ENCODE results near the gene DNMBP. TPM values are rescaled to one million over a fixed set of nuclear protein-coding genes. Genes with fewer than 3 reads are reported as not detected.

The DNMBP gene
- total and polyA plus RNA-seq, 2 of the 8 experiments (the other 6 are each of a cell fraction or from before 2014, with no cell fraction given) = 19.1 to 26.4 TPM

GRCh38 chr10:100021322-100021721 is 11.6 kb upstream of the DNMBP start:
- Histone ChIP-seq H2BK15ac (ENCODE audit: low read length) (no peak overlapping the region), H3K27me3 (replicated peaks in 1 of 4; ENCODE audit: control insufficient read depth in 3 of 4, extremely low read depth in 1 of 4, insufficient read depth in 3 of 4, low read length in 3 of 4) (no peaks in the 10 kb centered on the region), H3K27ac (ENCODE audit: low read depth, low read length) (no peak overlapping the region), H2BK12ac (ENCODE audit: low read depth, low read length) (no peak overlapping the region), H2AK5ac (ENCODE audit: low read depth, low read length) (no peak overlapping the region), H3K4me3 (ENCODE audit: extremely low read depth in 1 of 4, insufficient read depth in 2 of 4, low read depth in 3 of 4, low read length in 4 of 4) (no peak overlapping the region), H2BK5ac (ENCODE audit: low read depth, low read length) (no peak overlapping the region), H3K4ac (replicated peaks; ENCODE audit: insufficient read length, low read depth, low read length) (no peak overlapping the region), H4K91ac (replicated peaks; ENCODE audit: insufficient read length, low read length) (no peak overlapping the region), H3K36me3 (ENCODE audit: control insufficient read depth in 2 of 4, insufficient read depth in 4 of 4, low read length in 3 of 4) (no peaks in the 10 kb centered on the region), H3K79me2 (ENCODE audit: control insufficient read depth in 1 of 2, insufficient read depth in 2 of 2, low read length in 2 of 2) (no peaks in the 10 kb centered on the region), H3K9ac (replicated peaks in 1 of 4; ENCODE audit: extremely low read depth in 1 of 4, low read depth in 3 of 4, low read length in 3 of 4) (no peak overlapping the region), H4K20me1 (replicated peaks in 1 of 2; ENCODE audit: control insufficient read depth in 1 of 2, insufficient read depth in 2 of 2, low read length in 2 of 2) (no peaks in the 10 kb centered on the region), H3K4me2 (ENCODE audit: insufficient read depth in 1 of 2, low read depth in 2 of 2, low read length in 2 of 2) (no peak overlapping the region), H3K9me3 (ENCODE audit: insufficient read depth in 2 of 2, low read depth in 1 of 2, low read length in 1 of 2) (no peaks in the 10 kb centered on the region), H3K79me1 (ENCODE audit: low read depth, low read length) (no peaks in the 10 kb centered on the region), H2BK120ac (replicated peaks; ENCODE audit: low read depth, low read length) (no peak overlapping the region), H3K23me2 (ENCODE audit: low read depth, low read length) (no peaks in the 10 kb centered on the region), H3K4me1 (replicated peaks in 1 of 4; ENCODE audit: control insufficient read depth in 3 of 4, insufficient read depth in 4 of 4, low read length in 3 of 4) (peaks cover 0 to 7% (median 1%) of the 10 kb centered on the region in 4 experiments; a peak in 5 of 7 replicates), H4K8ac (ENCODE audit: extremely low read depth, insufficient read depth, low read length) (no peak overlapping the region), H3K56ac (replicated peaks; ENCODE audit: insufficient read length, low read depth, low read length) (no peak overlapping the region), H4K5ac (ENCODE audit: insufficient read length, low read depth, low read length) (no peak overlapping the region), H2BK20ac (ENCODE audit: low read length) (no peak overlapping the region), H3K23ac (ENCODE audit: insufficient read length) (no peak overlapping the region), H3K14ac (ENCODE audit: insufficient read length) (no peak overlapping the region), H2AFZ (ENCODE audit: low read length) (no peak overlapping the region), H3K18ac (ENCODE audit: extremely low read depth, low read length) (no peak overlapping the region)
- ChIA-PET CTCF (ENCODE audit: partially characterized antibody) (interaction anchor here (1.0 to 6.0 kb wide), 9 partner anchors 9 to 125 kb away, joined by 3 to 33 read pairs (median 5); partner anchors contain the start of gene DNMBP), POLR2A (ENCODE audit: partially characterized antibody) (interaction anchor here (0.8 to 1.8 kb wide), 3 partner anchors 12 to 108 kb away, joined by 3 to 8 read pairs (median 4); partner anchors contain the start of gene DNMBP)
- whole genome bisulfite sequencing, 2 experiments (ENCODE audit: extremely low coverage in 1 of 2, insufficient coverage in 1 of 2, insufficient read length in 1 of 2, insufficient replicate concordance in 2 of 2, low coverage in 1 of 2, low lambda C conversion rate in 2 of 2, missing lambda C conversion rate in 1 of 2) = 87% methylated on average over 1 of the region's 1 CpG; no CpG with 5 or more reads in 1 of the 2 experiments
- TF ChIP-seq TAF1 (IDR thresholded peaks at IDR 0.05; ENCODE audit: low read depth, low read length) (no peak), TCF12 (IDR thresholded peaks at IDR 0.05; ENCODE audit: low read depth, low read length) (no peak)
- DNase-seq (ENCODE audit: low read depth in 1 of 2, low spot score in 2 of 2) (no peak), FAIRE-seq (no peak)

Measured in H1 (cell line).